ENCODE measurements around the gene PCDHA9. TPM values are rescaled to one million over a fixed set of nuclear protein-coding genes. Genes with fewer than 3 reads are reported as not detected.

Gene PCDHA9
- total RNA-seq, 1 donor from 2014 or later = not detected

DNA sequence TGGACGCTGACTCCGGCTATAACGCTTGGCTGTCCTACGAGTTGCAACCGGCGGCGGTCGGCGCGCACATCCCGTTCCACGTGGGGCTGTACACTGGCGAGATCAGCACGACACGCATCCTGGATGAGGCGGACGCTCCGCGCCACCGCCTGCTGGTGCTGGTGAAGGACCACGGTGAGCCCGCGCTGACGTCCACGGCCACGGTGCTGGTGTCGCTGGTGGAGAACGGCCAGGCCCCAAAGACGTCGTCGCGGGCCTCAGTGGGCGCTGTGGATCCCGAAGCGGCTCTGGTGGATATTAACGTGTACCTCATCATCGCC, 29.0 kb downstream of the PCDHA9 start:
- no peak for DNase-seq (ENCODE audit: low read depth, low spot score)

DNA sequence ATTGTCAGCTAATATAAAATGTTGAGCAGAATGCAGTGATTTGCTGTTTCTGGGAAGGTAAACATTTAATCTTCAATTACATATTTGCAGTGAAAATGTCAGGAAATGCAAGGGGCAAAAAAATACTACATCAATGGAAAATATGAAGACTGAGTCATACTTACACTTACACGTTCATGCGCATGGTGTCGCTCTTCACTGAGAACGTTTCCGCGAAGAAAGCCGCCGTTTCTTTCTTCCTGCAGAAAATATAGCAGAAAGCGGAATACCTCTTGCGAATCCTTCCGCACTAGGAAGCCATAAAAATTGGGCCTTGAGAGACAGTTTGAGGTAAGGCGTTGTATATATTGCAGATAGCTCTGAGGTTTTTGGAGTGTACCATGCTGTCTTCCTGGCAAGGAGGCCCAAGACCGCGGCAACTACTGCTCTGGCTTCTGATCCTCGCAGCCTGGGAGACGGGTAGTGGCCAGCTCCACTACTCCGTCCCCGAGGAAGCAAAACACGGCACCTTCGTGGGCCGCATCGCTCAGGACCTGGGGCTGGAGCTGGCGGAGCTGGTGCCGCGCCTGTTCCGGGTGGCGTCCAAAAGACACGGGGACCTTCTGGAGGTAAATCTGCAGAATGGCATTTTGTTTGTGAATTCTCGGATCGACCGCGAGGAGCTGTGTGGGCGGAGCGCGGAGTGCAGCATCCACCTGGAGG, 33.9 kb downstream of the PCDHA9 start, which contains the start of gene PCDHA13:
TSS of gene PCDHA13 (plus strand) at position 236 of the 702 bp plus-strand sequence. CDS start at position 381, 145 bp downstream.
- DNase-seq (ENCODE audit: low read depth, low spot score) = no peak

DNA sequence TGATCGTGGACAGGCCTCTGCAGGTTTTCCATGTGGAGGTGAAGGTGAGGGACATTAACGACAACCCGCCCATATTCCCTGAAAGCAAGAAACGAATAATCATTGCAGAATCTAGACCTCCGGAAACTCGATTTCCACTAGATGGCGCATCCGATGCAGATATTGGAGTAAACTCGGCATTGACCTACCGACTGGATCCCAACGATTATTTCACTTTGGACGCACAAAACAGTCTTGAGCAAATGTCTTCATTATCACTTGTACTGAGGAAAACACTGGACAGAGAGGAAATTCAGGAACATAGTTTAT, 34.4 kb downstream of the PCDHA9 start:
- DNase-seq (ENCODE audit: low read depth, low spot score) = no peak

DNA sequence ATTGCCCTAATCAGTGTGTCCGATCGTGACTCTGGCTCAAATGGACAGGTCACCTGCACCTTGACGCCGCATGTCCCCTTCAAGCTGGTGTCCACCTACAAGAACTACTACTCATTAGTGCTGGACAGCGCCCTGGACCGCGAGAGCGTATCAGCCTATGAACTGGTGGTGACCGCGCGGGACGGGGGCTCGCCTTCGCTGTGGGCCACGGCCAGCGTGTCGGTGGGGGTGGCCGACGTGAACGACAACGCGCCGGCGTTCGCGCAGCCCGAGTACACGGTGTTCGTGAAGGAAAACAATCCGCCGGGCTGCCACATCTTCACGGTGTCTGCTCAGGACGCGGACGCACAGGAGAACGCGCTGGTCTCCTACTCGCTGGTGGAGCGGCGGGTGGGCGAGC, 35.2 kb downstream of the PCDHA9 start:
- no peak for DNase-seq (ENCODE audit: low read depth, low spot score)

DNA sequence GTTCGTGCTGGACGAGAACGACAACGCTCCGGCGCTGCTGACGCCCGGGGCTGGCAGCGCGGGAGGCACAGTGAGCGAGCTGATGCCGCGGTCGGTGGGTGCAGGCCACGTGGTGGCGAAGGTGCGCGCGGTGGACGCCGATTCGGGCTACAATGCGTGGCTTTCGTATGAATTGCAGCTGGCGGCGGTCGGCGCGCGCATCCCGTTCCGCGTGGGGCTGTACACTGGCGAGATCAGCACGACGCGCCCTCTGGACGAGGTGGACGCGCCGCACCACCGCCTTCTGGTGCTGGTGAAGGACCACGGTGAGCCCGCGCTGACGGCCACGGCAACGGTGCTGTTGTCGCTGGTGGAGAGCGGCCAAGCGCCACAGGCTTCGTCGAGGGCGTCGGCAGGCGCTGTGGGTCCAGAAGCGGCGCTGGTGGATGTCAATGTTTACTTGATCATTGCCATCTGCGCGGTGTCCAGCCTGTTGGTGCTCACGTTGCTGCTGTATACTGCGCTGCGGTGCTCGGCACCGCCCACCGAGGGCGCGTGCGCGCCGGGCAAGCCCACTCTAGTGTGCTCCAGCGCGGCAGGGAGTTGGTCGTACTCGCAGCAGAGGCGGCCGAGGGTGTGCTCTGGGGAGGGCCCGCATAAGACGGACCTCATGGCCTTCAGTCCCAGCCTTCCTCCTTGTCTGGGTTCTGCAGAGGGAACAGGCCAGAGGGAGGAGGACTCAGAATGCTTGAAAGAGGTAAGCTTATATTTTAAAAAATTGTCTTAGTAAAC, 35.9 kb downstream of the PCDHA9 start:
- DNase-seq (ENCODE audit: low read depth, low spot score) = no peak

Other genes starting within 250 kb of the PCDHA9 start
- 0.26 and 0.49 TPM in 2 replicates for gene CD14, start 215.2 kb upstream of the PCDHA9 start, total RNA-seq
- gene TMCO6, start 208.9 kb upstream of the PCDHA9 start, total RNA-seq = 13.5 and 13.9 TPM in 2 replicates
- 40.1 and 48.5 TPM in 2 replicates for gene NDUFA2, start 200.8 kb upstream of the PCDHA9 start, total RNA-seq
- gene IK, start 200.6 kb upstream of the PCDHA9 start, total RNA-seq = 77.4 and 95.0 TPM in 2 replicates
- 29.9 and 39.3 TPM in 2 replicates for gene WDR55, start 183.5 kb upstream of the PCDHA9 start, total RNA-seq
- gene DND1, start 174.8 kb upstream of the PCDHA9 start, total RNA-seq = 0.13 and 0.28 TPM in 2 replicates
- gene HARS1, start 157.0 kb upstream of the PCDHA9 start, total RNA-seq = 92.7 and 110 TPM in 2 replicates
- 26.9 and 39.8 TPM in 2 replicates for gene HARS2, start 156.9 kb upstream of the PCDHA9 start, total RNA-seq
- gene ZMAT2, start 147.9 kb upstream of the PCDHA9 start, total RNA-seq = 53.5 and 75.7 TPM in 2 replicates
- 0.04 TPM in 1 of 2 replicates, not detected in the other for gene PCDHA1, start 62.2 kb upstream of the PCDHA9 start, total RNA-seq
- 0.07 and 0.21 TPM in 2 replicates for gene PCDHA2, start 53.5 kb upstream of the PCDHA9 start, total RNA-seq
- gene PCDHA3, start 47.3 kb upstream of the PCDHA9 start, total RNA-seq = 0.18 and 0.26 TPM in 2 replicates
- 0.26 and 0.42 TPM in 2 replicates for gene PCDHA4, start 41.3 kb upstream of the PCDHA9 start, total RNA-seq
- 0.04 and 0.07 TPM in 2 replicates for gene PCDHA5, start 26.8 kb upstream of the PCDHA9 start, total RNA-seq
- gene PCDHA6, start 20.4 kb upstream of the PCDHA9 start, total RNA-seq = 0.40 and 0.88 TPM in 2 replicates
- gene PCDHA7, start 14.1 kb upstream of the PCDHA9 start, total RNA-seq = 0.25 and 0.33 TPM in 2 replicates
- under 0.01 and 0.04 TPM in 2 replicates for gene PCDHA8, start 7.2 kb upstream of the PCDHA9 start, total RNA-seq
- gene PCDHA10, start 7.5 kb downstream of the PCDHA9 start, total RNA-seq = 0.07 and 0.35 TPM in 2 replicates
- 0.04 and 0.07 TPM in 2 replicates for gene PCDHA11, start 20.6 kb downstream of the PCDHA9 start, total RNA-seq
- 0.07 TPM in 1 of 2 replicates, not detected in the other for gene PCDHA12, start 26.9 kb downstream of the PCDHA9 start, total RNA-seq
- under 0.01 and 0.04 TPM in 2 replicates for gene PCDHA13, start 33.7 kb downstream of the PCDHA9 start, total RNA-seq
- 0.07 TPM in 2 replicates for gene PCDHAC1, start 77.9 kb downstream of the PCDHA9 start, total RNA-seq
- 2.0 and 2.5 TPM in 2 replicates for gene PCDHAC2, start 118.1 kb downstream of the PCDHA9 start, total RNA-seq
- not detected in 2 replicates for gene PCDHB1, start 203.0 kb downstream of the PCDHA9 start, total RNA-seq
- gene PCDHB2, start 246.2 kb downstream of the PCDHA9 start, total RNA-seq = 1.4 and 2.9 TPM in 2 replicates